PC-9 (cell line): ENCODE data around the gene EME1. TPM values are rescaled to one million over a fixed set of nuclear protein-coding genes. Genes with fewer than 3 reads are reported as not detected.
"Not testable (repeated sequence)": the region's sequence is repeated elsewhere in the genome, so short reads cannot be mapped to it uniquely, and the experiment has no call there.

Experiments
- BruUV-seq: library from RNA; stranded (reverse); fragments of 400-500 nt; replicated peaks from 2 replicates; lab custom pipeline; 2021; lab: Mats Ljungman, UMichigan
- CTCF ChIA-PET: fragments of 300-600 bp; sonication (Branson Sonifier 250); formaldehyde crosslinking; loops from one replicate; lab custom pipeline; 2022; ENCODE audit warnings: antibody characterized with exemption; lab: Charles Lee
- POLR2A ChIA-PET: fragments of 300-600 bp; sonication (Branson Sonifier 250); formaldehyde crosslinking; loops from one replicate; lab custom pipeline; 2022; ENCODE audit warnings: antibody characterized with exemption; ENCODE audit not compliant: unreplicated experiment; lab: Charles Lee
- DNase-seq, 2 experiments: peaks; one replicate each; pipeline versions ENCODE4 v3.0.0 to v3.0.0-alpha.2; 2015 to 2022; ENCODE audit warnings: mixed read lengths in 1 of 2
- H2AFZ ChIP-seq: fragments of 200-600 bp; sonication (generic); 2 replicates; pipeline ENCODE4 v1.8.1; 2017; ENCODE audit warnings: antibody characterized with exemption
- H3F3A ChIP-seq: fragments of 200-600 bp; sonication (generic); 2 replicates; pipeline ENCODE4 v1.8.1; 2017; ENCODE audit warnings: antibody characterized with exemption, mild to moderate bottlenecking, low read depth; ENCODE audit not compliant: insufficient read depth
- H3K27ac ChIP-seq: fragments of 200-600 bp; sonication (generic); 2 replicates; pipeline ENCODE4 v1.6.1; 2016; ENCODE audit warnings: mixed run types
- H3K27me3 ChIP-seq: fragments of 200-600 bp; sonication (generic); 2 replicates; pipeline ENCODE4 v1.6.1; 2016; ENCODE audit warnings: low read depth, mixed run types; ENCODE audit not compliant: insufficient read depth
- H3K36me3 ChIP-seq: fragments of 200-600 bp; sonication (generic); 2 replicates; pipeline ENCODE4 v1.6.1; 2016; ENCODE audit warnings: low read depth, mixed run types
- H3K4me1 ChIP-seq: fragments of 200-600 bp; sonication (generic); replicated peaks from 2 replicates; pipeline ENCODE4 v1.6.1; 2016; ENCODE audit warnings: mixed run types; ENCODE audit not compliant: insufficient read depth
- H3K4me2 ChIP-seq: fragments of 200-600 bp; sonication (generic); 2 replicates; pipeline ENCODE4 v1.6.1; 2017; ENCODE audit warnings: mixed run types
- H3K4me3 ChIP-seq: fragments of 200-600 bp; sonication (generic); 2 replicates; pipeline ENCODE4 v1.6.1; 2016; ENCODE audit warnings: mixed run types
- H3K79me2 ChIP-seq: fragments of 200-600 bp; sonication (generic); 2 replicates; pipeline ENCODE4 v1.6.1; 2017; ENCODE audit warnings: low read depth, mixed run types
- H3K9me2 ChIP-seq: fragments of 200-600 bp; sonication (generic); 2 replicates; pipeline ENCODE4 v1.8.1; 2017; ENCODE audit warnings: mild to moderate bottlenecking; ENCODE audit not compliant: insufficient read depth
- H3K9me3 ChIP-seq: fragments of 200-600 bp; sonication (generic); 2 replicates; pipeline ENCODE4 v1.8.1; 2016; ENCODE audit warnings: low read depth; ENCODE audit not compliant: insufficient read depth
- H4K20me1 ChIP-seq: fragments of 200-600 bp; sonication (generic); 2 replicates; pipeline ENCODE4 v1.8.1; 2017; ENCODE audit not compliant: insufficient read depth
- CTCF ChIP-seq: fragments of 200-600 bp; sonication (generic); conservative IDR thresholded peaks from 2 replicates; pipeline ENCODE4 v1.6.1; 2017; ENCODE audit warnings: mixed run types, antibody characterized with exemption, mild to moderate bottlenecking, moderate library complexity
- EZH2 ChIP-seq: fragments of 200-600 bp; sonication (generic); IDR thresholded peaks from 2 replicates; pipeline ENCODE4 v1.8.0; 2017; ENCODE audit warnings: antibody characterized with exemption, low read depth
- intact Hi-C: fragments of 100-400 bp; cut with micrococcal nuclease; formaldehyde crosslinking; loops from one replicate; pipeline ENCODE4 v1.10.0; 2022; ENCODE audit not compliant: unreplicated experiment
- total RNA-seq: library from RNA; stranded (reverse); gene quantifications from 2 replicates; pipeline ENCODE4 v1.2.3, GENCODE V29; 2021

EME1 gene
- total RNA-seq, 1 experiment from 2014 or later: 21.0 TPM

- Histone ChIP-seq H2AFZ (no peak overlapping the region), H3K9me3 (no peaks in the 10 kb centered on the region), H3K27me3 (no peaks in the 10 kb centered on the region), H4K20me1 (no peaks in the 10 kb centered on the region), H3K4me2 (no peak overlapping the region), H3K4me1 (no peaks in the 10 kb centered on the region), H3K9me2 (no peaks in the 10 kb centered on the region), H3K36me3 (no peaks in the 10 kb centered on the region), H3K27ac (no peak overlapping the region), H3K4me3 (no peak overlapping the region), H3K79me2 (no peaks in the 10 kb centered on the region), H3F3A (no peaks in the 10 kb centered on the region)
- no TSS peak for BruUV-seq
- CTCF ChIA-PET: no interaction called here
- TF ChIP-seq EZH2 (no peak), CTCF (no peak)
- intact Hi-C loops: no loop called here
- no peak for DNase-seq
- POLR2A ChIA-PET: no interaction called here
Observed at GRCh38 chr17:50331085-50331791, 41.8 kb upstream of the EME1 start.

- Histone ChIP-seq H3K4me3 (no peak overlapping the region), H4K20me1 (no peaks in the 10 kb centered on the region), H3F3A (no peaks in the 10 kb centered on the region), H3K4me1 (no peaks in the 10 kb centered on the region), H3K27ac (no peak overlapping the region), H2AFZ (no peak overlapping the region), H3K9me3 (no peaks in the 10 kb centered on the region), H3K4me2 (no peak overlapping the region), H3K36me3 (no peaks in the 10 kb centered on the region), H3K27me3 (no peaks in the 10 kb centered on the region), H3K9me2 (no peaks in the 10 kb centered on the region), H3K79me2 (no peaks in the 10 kb centered on the region)
- TF ChIP-seq EZH2: no peak
- no peak for TF ChIP-seq CTCF
- intact Hi-C loops: no loop called here
- CTCF ChIA-PET: interaction anchor here (0.6 kb wide), 1 partner anchor 1819 kb away, joined by 3 read pairs; no protein-coding TSS in a partner anchor
- no peak for DNase-seq
- BruUV-seq: no TSS peak
- POLR2A ChIA-PET: no interaction called here
Observed at GRCh38 chr17:50332196-50332595, 40.8 kb upstream of the EME1 start.

GRCh38 chr17:50333291-50334057 lies 39.6 kb upstream of the EME1 start:
- H3K27ac ChIP-seq, CTCF ChIA-PET, H3K9me2 ChIP-seq, H3K4me2 ChIP-seq, POLR2A ChIA-PET, DNase-seq, H3K27me3 ChIP-seq, H2AFZ ChIP-seq, H3K79me2 ChIP-seq, H3F3A ChIP-seq, H3K36me3 ChIP-seq, H3K9me3 ChIP-seq, BruUV-seq, H3K4me1 ChIP-seq, H3K4me3 ChIP-seq, H4K20me1 ChIP-seq, intact Hi-C loops: not testable (repeated sequence)
